Gastrocnemius medialis (tissue), 4 donors: Measurements from ENCODE around the gene SNRNP25.

ENCODE experiments used
- CTCF ChIP-seq, 5 experiments: fragments of 450-650 bp in 3 of 5; fragments of 200-600 bp in 2 of 5; sonication (generic) in 2 of 5; IDR thresholded peaks in 4 of 5; conservative IDR thresholded peaks in 1 of 5; 1 replicate in 4 of 5; 2 replicates in 1 of 5; pipeline ENCODE4 v1.5.1; 2016 to 2019; ENCODE audit warnings: antibody characterized with exemption in 5 of 5, mild to moderate bottlenecking in 3 of 5, moderate library complexity in 3 of 5
- POLR2A ChIP-seq, 2 donors: fragments of 450-650 bp; IDR thresholded peaks; one replicate each; pipeline ENCODE4 v1.6.1; 2017; ENCODE audit warnings: antibody characterized with exemption in 2 of 2, mild to moderate bottlenecking in 2 of 2, moderate library complexity in 2 of 2

- TF ChIP-seq CTCF (IDR thresholded peaks at IDR 0.05 in 4 of 5, conservative IDR thresholded peaks at IDR 0.05 in 1 of 5) (no peak), POLR2A (IDR thresholded peaks at IDR 0.05) (no peak)
Measured at GRCh38 chr16:60166-60565, 6.5 kb downstream of the SNRNP25 start.
